Upper lobe of left lung (tissue), 4 donors: ENCODE data around the gene MBD3L2.

Source experiments
- CTCF ChIP-seq, 6 experiments: fragments of 450-650 bp in 4 of 6; fragments of 200-600 bp in 2 of 6; sonication (generic) in 2 of 6; IDR thresholded peaks; one replicate each; pipeline ENCODE4 v1.5.1; 2016 to 2019; ENCODE audit warnings: antibody characterized with exemption in 6 of 6
- POLR2A ChIP-seq, 4 donors: fragments of 450-650 bp; IDR thresholded peaks; one replicate each; pipeline ENCODE4 v1.5.1; 2016 to 2017; ENCODE audit warnings: antibody characterized with exemption in 4 of 4, mild to moderate bottlenecking in 2 of 4
- POLR2AphosphoS5 ChIP-seq, 2 donors: sonication (generic); formaldehyde crosslinking; IDR thresholded peaks; one replicate each; pipeline ENCODE4 v1.5.1; 2017; ENCODE audit warnings: antibody characterized with exemption in 2 of 2

- TF ChIP-seq CTCF (IDR thresholded peaks at IDR 0.05), result no peak
- TF ChIP-seq POLR2A (IDR thresholded peaks at IDR 0.05), result no peak
- TF ChIP-seq POLR2AphosphoS5 (IDR thresholded peaks at IDR 0.05), result no peak
These were observed 49.0 kb downstream of the MBD3L2 start for GRCh38 chr19:7098096-7098495.
